Activated T-cell treated with anti-CD3 and anti-CD28 coated beads for 4 hours (primary cell): ENCODE measurements around the gene AUTS2.

Source experiments
- DNase-seq: peaks from one replicate; pipeline ENCODE4 v3.0.0-alpha.2; 2020

Gene AUTS2

DNA sequence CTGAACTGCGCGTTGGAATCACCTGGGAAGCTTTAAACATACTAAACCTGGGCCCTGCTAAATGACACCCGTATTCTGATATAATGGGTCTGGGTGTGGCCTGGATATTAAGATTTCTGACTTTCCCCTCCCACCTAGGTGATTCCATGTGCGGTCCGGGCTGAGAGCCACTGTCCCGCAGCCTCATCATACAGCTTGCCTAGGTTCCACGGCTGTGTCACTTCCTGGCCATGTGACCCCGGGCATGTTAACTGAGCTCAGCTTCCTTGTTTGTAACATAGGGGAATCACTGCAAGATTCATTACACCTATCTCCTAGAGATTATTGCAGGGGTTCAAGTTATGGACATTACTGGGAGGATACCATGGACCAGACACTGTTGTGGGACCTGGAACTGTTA lies 1061.0 kb downstream of the AUTS2 start:
- DNase-seq, result no peak

DNA sequence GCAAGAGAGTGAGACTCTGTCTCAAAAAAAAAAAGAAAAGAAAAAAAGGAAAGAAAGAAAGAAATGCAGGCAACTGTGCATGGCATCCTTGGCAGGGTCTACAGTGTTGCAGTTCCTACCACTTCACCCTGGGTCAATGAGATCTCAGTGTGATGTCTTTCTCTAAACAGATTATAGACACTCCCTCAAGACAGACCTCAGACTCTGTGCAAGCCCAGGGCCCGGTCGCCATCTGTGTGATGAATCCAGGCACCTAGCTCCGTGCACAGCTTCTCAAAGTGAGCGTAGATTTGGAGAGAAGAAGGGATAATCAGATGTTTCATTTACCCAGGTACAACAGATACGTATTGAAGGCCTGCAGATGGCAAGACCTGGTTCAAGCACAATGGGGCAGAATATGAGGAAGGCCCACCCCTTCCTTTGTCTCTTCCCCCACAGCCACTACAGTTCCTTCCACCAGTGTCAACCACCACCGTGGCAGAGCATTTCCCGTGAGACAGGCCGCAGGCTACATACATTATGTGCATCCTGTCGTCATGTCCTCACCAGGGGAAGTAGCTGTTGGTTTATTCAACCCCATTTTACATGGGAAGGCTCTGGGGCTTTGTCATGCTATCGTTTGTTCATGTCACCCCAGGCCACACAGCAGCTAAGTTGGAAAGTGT lies 1062.0 kb downstream of the AUTS2 start:
- DNase-seq, result no peak

DNA sequence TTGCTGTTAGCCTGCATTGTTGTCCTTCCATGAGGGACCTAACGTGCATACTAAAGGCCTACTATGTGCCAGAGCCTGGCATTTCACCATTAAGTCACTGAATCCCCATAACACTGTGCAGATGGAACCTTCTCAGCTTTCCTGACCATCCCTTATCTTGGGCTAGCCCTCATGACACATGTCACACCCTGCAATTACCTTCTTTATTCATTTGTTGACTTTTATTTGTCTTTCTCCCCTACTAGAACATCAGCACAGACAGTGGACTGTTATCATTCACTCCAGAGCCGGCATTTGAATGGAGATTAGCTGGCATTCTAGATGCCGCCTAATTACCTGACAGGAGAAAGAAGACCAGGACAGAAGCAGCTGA lies 1062.5 kb downstream of the AUTS2 start:
- no peak for DNase-seq

- DNase-seq, result no peak
Measured at GRCh38 chr7:70663680-70664079, 1065.4 kb downstream of the AUTS2 start.

DNA sequence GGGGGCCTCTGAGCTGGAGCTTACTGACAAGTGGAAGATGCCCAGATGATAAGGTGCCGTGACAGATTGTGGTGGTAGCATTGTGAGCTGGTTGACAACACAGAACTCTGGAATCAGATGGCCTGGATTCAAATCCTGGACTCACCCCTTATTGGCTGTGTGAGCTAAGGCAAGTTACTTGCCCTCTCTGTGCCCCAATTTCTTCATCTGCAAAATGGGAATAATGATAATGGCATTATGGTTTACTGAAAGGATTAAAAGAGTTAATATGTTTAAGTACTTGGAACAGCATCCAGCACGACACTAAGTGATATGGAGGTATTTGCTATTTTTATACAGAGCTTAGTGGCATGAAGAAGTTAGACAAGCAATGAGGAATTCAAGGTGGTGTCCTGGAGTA lies 1067.7 kb downstream of the AUTS2 start:
- DNase-seq, result no peak

DNA sequence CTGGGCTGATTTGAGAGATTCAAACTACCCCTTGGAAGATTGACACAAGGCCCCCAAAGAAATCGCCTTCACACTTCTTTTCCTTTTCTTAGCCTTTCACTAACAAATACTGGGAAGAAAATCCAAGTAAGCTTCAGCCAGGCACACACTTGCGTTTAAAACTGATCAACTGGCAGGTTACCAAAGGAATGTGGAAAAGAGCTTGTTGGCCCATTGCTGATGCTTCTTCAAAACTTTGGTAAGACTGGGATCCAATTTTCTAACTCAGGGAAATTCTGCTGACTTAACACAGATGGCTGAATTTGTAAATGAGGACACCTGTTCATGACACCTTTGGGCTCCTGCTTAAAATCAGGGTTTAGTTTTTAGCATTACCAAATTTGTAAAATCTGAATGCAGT lies 1069.1 kb downstream of the AUTS2 start:
- DNase-seq, result no peak

- no peak for DNase-seq
Measured at GRCh38 chr7:70668606-70669358, 1070.5 kb downstream of the AUTS2 start.

GRCh38 chr7:70669854-70670253 lies 1071.6 kb downstream of the AUTS2 start:
- DNase-seq, result no peak

GRCh38 chr7:70670288-70670687 lies 1072.0 kb downstream of the AUTS2 start:
- no peak for DNase-seq

DNA sequence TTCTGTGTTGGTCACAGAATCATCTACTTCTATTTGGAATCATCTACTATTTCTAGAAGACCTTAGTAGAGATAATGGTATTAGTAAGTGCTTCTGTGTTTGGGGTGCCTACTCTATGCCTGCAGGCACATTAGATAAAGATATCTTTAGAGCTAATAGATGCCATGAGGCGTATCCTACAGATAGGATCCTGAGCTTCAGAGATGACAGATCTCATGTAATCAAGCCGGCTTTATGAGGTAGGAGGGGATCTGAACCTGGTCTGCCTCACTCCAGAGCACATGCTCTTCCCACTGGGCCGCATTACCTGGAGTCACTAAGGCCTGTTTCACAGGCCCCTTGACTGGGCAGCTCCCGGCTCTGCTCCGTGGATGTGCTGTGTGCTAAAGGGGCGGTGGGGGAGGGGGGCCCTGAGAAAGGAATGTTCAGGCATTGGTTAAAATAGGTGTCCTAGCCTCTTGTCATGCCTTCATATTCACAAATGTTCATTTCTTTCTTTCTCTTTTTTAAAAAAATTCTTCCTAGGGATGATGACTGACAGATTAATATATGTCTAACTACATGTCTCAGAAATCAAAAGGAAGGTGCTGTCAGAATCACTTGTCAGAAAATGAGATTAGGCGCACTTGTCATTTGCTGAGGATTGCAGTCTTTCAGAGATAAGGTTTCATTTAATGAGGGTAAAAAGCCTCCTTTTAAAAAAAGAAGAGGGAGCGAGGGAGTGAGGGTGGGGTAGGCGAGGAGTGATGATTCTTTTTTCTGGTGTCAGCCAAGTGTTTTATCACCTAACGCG lies 1075.7 kb downstream of the AUTS2 start:
- no peak for DNase-seq

DNA sequence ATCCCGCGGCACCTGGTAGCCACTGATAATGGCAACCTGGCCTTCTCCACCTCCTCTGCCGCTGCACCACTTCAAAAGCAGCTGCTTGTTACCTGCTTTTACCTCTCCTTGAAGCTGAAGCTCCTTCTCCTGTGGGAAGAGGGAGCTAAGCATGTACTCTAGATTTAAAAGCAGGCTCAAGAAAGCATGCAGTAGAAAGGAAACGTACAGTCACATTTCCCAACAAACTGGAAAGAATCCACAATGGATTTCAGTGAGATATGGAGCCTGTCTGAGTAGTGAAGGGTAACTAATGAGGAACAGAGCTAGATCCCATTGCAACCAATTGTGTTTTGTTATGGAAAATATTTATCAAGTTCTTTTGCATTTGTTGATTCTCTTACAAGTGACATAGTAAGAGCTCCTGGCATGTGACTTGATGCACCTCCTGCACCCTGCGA lies 1076.3 kb downstream of the AUTS2 start:
- no peak for DNase-seq

DNA sequence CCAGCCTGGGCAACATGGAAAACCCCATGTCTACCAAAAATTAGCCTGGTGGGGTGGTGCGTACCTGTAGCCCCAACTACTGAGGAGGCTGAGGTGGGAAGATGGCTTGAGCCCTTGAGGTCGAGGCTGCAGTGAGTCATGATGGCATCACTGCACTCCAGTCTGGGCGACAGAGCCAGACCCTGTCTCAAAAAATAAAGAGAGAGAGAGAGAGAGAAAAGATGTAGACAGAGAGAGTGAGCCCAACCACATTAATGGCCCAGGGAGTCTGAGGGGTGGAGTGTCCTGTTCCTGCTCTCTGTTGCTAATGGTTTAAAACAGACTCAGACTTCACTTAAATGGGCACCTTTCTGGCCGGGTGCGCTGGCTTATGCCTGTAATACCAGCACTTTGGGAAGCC lies 1078.0 kb downstream of the AUTS2 start:
- DNase-seq, result no peak

GRCh38 chr7:70678621-70679251 lies 1080.5 kb downstream of the AUTS2 start:
- DNase-seq, result no peak

DNA sequence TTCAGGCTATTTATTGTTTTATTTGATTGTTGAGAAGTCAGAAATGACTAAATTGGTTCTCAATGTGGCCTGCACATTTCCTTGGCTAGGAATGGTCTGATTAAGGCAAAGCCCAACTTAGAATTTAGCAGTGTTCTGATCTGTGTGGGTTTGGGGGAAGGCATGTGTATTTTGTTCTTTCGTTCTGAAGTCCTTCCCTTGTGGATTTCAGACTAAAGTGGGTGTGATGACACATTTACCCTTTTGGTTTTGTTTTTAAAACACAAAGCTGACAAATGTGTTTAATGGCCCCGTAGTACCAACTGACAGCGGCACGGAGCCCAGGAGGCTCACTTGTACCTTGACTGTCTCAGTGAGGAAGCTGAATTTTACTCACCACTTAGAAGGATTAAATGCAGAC lies 1081.4 kb downstream of the AUTS2 start:
- DNase-seq, result no peak

- DNase-seq, result no peak
Measured at GRCh38 chr7:70680306-70680705, 1082.0 kb downstream of the AUTS2 start.

GRCh38 chr7:70680743-70681468 lies 1082.6 kb downstream of the AUTS2 start:
- no peak for DNase-seq

DNA sequence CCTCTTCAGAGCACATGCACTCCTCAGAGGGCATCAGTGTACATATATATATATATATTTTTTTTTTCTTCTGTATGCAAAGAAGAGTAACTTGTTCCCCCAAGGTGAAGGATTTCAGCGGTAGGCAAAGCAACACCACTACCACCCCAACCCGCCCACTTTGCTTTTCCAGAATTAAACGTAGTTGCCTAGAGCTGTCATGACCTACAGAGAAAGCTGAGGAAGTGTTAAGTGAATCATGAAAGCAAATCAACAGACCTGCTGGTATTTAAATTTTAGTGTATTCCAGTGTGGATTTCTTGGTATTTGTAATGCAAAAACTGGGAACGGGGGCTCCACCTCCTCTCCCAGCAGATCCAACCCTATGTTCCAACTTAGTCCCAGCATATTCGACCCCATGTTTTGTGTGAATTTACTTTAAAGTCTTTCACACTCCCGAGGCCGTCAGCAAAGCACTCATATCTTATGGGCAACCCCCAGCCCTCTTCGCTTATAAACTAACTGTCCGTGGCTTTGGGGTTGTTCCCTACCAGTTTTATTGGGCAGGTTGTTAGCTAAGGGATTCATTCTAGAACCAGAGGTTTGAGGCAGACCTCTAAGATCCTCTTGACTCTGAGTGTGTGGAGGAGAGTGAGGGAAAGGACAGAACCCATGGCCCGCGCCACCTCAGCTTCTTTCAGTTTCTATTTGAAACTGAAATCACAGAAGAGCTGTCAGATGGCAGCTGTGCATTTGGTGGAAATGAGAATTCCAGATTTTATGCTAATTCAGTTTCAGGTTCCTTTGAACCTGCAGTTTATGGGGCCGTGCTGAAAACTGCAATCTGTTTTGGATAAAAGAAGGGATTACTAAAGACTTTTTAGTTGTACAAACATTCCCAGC lies 1083.4 kb downstream of the AUTS2 start:
- no peak for DNase-seq

DNA sequence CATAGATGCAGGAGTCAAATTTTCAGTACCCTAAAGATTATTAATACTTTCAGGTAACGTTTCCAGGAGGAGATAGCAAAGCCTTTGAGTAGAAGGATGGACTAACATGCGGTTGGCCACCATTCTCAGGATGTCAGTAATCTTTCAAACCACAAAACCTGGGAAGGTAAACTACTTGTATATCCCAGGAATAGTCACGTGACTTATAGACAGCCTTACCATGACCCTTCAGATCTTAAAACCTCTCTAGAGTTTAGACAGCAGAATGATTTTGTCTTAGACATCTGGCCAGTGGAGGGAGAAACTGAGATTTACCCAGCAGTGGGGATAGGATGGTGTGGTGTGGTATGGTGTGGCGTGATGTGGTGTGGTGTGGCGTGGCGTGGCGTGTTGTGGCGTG lies 1085.9 kb downstream of the AUTS2 start:
- no peak for DNase-seq

DNA sequence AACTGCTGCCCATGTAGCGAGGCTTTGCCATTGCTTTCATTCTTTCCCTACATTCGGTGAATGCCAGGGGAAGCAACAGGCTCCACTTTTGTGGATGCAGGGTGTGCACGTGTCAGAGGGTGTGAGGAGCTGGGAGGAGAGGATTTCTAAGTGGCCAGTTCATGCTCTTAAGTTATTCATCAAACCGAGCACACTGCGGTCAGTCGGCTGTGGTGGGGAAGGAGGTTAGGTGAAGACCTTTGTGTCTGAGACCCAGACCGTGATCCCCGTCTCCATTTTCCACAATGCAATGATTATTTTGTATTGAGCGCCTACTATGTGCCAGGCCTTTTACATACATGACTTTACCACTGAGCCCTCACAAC lies 1095.0 kb downstream of the AUTS2 start:
- DNase-seq, result no peak

DNA sequence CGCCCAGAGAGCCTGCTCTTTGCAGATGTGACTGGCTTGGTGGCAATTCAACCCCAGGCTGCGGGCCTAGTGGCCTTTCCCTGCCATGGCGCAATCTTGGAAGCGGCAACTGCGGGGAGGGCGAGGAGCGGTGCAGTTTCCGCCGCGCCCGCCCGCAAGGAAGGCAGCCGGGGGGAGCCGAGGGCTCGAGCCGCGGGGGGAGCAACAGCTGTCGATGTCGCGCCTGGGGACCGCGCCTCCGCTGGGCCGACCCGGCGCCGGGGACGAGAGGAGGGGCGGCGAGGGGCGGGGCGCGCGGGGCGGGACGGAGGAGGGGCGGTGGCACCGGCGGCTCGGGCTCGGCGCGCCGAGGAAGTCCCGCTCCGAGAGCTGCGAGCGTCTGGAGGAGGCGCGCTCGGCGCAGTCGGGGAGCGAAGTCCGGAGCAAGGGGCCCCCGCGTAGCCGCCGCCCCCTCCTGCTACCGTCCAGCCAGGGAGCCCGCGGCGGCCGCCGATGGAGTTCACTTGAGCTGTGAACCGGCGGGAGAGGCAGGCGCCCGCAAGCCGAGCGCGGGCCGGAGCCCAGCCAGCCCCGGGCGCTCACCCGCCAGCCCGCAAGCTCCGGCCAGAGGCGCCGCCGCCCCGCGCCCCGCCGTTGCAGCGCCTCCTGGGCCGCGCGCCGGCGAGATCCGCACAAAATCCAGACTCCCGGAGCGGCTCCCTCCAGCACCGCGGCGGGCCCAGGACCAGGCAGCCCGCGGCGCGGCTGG lies 1095.6 kb downstream of the AUTS2 start:
- DNase-seq, result peak; percentile 35

DNA sequence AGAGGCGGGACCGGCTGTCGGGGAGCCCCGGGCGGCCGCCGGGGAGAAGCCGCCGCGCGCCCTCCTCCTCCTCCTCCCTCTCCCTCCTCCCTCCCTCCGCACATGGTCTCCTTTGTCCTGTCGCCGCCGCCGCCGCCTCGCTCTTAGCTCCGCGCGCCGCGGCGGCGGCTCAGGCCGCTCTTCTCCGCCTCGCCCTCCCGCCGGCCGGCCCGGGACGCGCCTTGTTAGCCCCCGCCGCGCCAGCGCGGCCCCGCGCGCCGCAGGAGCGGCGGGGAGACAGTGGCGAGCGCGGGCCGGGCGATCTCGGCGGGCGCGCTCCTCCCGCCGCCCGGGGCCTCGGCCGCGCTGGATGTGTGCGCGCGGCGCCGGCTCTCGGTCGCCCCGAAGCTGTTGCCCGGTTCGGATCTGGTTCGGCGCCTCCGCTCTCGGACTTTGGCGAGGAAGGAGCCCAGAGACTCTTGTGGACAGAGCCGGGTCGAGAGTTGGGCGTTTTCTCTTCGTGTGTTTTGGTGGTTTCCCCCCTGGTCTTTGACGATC lies 1096.2 kb downstream of the AUTS2 start:
- no peak for DNase-seq
